NCI-H1417 (cell line): Measurements from ENCODE around the gene RTN4.
A peak's percentile ranks its signal among the peaks of the same experiment; 100 is the strongest.
"Not testable (repeated sequence)": the region's sequence is repeated elsewhere in the genome, so short reads cannot be mapped to it uniquely, and the experiment has no call there.

Source experiments
- DNase-seq, 3 experiments: peaks; one replicate each; lab custom pipeline; 2025; lab: John Stamatoyannopoulos, UW

RTN4 gene

GRCh38 chr2:55050100-55050994, at the start of gene RTN4:
Gene RTN4 (minus strand): TSS chr2:55050451. CDS start chr2:55050300, 151 bp downstream.
- peak; percentile 99 to 100 (median 100) for DNase-seq

- DNase-seq = no peak
These were observed 49.2 kb upstream of the RTN4 start for GRCh38 chr2:55099493-55099877.

DNA sequence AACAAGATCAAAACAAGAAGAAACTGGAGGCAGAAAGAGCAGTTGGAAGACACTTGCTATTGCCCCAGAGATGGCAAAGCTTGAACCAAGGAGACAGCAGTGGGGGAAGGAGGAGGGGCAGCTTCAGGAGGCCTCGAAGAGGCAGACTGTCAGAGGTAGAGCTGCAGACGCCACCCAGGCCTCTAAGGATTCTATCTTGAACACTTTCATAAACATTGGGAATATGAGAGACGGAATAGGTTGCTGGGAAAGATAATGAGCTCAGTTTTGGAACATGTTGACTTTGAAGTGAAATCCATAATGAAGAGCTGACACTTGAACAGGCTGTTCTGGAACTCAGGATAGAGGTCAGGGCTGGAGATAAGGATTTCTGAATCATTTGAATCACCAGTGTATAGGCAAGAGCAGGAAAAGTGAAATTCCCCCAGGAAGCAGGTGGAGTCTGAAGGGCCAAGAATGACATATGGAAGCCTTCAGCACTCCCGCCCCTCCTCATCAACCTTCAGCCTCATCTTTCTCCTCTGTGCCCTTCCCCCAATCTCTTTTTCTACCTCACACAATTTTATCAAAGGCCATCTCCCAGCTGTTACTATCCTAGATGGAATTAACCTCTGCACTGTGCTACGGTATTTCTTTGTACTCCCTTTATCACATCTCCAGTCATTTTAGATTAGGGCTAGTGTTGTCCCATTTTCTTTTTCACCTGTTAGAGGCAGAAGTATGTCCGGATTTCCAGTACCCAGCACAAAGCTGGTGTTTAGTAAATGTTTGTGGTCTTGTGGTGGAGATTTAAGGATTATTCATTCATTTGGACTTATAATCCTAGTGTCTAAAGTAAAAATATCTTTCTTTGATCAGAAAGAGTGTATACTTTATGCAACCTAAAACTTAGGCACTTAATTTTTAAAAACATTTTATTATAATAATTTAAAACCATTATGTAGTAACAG, 47.5 kb upstream of the RTN4 start:
- no peak for DNase-seq

- no peak for DNase-seq
These were observed 46.8 kb upstream of the RTN4 start for GRCh38 chr2:55097082-55097460.

- DNase-seq = no peak
These were observed 46.3 kb upstream of the RTN4 start for GRCh38 chr2:55096586-55096985.

GRCh38 chr2:55093381-55093780, 43.1 kb upstream of the RTN4 start:
- no peak for DNase-seq

- no peak for DNase-seq
These were observed 42.2 kb upstream of the RTN4 start for GRCh38 chr2:55092439-55092838.

- DNase-seq = not testable (repeated sequence)
These were observed 41.4 kb upstream of the RTN4 start for GRCh38 chr2:55091681-55092080.

DNA sequence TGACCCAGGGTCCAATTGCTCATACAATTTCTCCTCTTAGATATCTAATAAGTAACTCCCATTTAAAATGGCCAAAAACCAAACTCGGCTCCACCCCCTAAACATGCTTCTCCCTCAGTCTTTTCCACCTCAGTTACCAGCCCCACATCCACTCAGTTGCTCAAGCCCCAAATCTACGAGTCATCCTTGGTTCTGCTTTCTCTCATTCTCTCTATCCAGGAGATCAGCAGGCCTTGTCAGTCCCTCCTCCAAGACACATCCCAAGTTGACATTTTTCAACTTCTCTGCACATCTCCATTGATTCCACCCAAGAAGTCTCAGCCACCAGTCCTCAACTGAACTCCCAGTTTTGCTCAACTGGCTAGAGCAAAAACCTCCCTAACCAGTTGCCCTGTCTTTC, 40.5 kb upstream of the RTN4 start:
- no peak for DNase-seq

- no peak for DNase-seq
These were observed 39.5 kb upstream of the RTN4 start for GRCh38 chr2:55089726-55090125.

GRCh38 chr2:55088400-55088799, 38.1 kb upstream of the RTN4 start:
- DNase-seq = no peak

DNA sequence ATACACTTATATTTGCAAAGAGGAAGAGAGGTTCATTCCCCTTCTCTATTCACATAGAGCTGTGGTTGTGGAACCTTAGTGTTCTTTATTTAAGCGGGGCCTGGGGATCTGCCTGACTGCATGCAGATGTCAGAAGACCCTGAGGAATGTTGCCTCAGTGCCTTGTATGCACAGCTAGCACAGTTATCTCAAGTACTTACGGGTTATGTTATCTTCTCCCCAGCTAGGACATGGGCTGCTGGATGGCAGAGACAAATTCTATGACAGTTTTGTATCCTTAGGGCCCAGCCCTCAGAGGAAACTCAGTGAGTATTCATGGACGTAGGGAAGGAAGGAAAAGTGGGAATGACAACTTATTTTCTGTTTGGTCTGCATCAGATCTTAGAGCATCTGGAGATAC, 37.7 kb upstream of the RTN4 start:
- DNase-seq = no peak

DNA sequence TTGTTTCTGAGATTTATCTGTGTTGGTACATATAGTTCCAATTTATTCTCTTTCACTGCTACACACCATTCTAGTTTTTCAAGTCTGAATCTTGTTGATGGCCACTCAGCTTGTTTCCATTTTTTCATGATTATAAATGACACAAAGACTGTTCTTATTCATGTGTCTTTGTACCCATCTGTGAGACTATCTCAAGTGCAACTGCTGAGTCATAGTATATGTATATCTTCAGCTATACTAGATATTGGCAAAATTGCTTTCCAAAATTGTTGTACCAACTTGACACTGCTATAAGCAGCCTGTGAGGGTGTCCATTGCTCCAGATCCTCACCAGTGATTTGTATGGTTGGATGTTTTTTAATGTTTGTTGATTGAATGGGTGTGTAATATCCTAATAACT, 37.2 kb upstream of the RTN4 start:
- no peak for DNase-seq

GRCh38 chr2:55085113-55086040, 35.1 kb upstream of the RTN4 start:
- DNase-seq = no peak

DNA sequence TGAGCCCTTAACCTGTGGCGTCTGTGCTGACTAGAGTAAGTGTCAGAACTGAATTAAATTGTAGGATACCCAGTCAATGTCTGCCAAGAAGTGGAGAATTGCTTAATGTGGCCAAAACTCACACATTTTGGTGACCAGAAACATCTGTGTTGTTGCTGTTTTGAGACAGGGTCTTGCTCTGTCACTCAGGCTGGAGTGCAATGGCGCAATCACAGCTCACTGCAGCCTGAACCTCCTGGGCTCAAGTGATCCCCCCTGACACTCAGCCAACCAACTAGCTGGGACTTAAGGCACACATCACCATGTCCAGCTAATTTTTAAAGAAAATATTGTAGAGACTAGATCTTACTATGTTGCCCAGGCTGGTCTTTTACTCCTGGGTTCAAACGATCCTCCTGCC, 34.4 kb upstream of the RTN4 start:
- DNase-seq = no peak

DNA sequence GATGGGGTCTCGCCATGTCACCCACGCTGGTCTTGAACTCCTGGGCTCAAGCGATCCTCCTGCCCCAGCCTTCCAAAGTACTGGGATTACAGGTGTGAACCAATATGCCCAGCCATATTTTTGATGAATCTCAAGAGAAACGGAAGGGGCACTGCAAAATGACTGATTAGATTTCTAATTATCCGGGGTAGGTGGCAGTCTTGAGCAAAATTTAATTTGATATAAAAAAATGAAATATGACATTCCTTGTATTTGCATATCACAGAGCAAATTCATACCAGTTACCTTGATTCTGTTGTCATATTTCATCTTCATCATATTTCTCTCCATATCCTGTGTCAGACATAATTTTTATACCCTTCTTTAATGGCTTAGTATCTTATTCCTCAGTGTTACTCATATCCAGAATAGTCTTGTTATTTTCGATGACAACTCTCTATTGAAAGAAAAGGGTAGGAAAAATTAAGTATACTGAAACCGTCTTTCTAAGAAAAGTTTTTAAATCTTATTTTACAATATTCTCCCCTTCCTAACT, 30.0 kb upstream of the RTN4 start:
- no peak for DNase-seq

DNA sequence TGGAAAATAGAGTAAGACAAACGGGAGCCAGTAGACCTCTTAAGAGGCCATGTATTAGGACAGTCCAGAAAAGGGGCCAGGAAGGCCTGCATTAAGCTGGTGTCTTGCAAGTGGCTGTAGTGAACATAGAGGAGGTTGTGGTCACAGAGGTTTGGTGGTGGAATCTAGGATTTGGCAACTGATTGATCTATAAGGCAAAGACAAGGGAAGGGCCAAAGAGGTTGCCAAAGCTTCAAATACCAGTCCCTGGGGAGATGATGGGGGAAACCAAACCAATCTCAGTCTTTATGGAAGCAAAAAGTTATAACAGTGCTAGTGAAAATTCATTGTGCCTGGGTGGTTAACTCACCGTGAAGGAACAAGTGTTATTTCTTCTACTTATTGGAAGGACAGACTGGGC, 28.7 kb upstream of the RTN4 start:
- DNase-seq = no peak

- DNase-seq = no peak
These were observed 26.5 kb upstream of the RTN4 start for GRCh38 chr2:55076721-55077120.

DNA sequence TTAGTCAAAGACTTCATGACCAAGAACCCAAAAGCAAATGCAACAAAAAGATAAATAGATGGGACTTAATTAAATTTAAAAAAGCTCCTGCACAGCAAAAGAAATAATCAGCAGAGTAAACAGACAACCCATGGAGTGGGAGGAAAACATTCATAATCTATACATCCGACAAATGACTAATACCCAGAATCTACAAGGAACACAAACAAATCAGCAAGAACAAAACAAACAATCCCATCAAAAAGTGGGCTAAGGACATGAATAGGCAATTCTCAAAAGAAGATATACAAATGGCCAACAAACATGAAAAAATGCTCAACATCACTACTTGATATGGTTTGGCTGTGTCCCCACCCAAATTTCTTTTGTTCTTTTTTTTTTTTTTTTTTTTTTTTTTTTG, 25.8 kb upstream of the RTN4 start:
- DNase-seq = not testable (repeated sequence)

DNA sequence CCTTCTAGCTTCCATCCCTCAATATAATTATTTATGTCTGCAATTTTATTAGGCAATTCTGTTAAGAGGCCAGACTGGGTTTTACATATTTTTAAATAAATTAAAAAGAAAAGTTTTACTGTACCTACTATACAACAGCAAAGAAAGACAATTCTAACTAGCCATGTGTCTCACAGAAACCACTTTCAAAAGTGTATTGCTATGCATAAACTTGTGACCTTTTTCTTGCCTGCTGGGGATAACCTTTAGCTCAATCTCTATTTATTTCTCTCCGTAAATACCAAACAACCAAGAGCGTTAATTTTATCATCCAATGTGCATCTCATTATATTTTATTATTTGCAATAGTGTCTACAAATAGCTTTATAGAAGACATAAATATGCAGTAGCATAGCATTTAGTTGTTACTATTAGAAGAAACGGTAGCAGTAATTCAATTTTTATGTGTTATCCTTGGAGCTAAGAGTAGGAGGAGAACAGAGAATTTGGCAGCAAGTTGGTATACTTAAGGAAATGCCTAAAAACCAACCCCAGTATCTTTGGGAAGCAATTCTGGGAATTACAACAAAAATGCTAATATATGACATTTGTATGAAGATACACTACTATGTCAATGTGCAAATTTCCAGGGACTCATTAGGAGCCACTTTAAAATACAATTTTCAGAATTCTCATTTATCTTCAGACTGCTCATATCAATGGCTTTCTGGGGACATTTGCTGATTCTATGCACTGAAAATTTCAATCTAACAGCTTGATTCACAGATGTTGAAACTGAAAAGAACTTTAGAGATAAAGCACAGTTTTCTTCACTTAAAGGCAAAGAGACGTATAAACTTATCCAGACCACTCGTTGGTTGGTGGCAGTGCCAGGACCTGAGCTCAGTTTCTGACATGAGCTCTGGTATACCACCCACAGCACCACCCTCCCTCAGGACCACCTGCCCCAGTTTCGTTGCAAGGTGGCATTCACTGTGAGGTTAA, 23.0 kb upstream of the RTN4 start:
- DNase-seq = no peak
